ENCODE measurements around the gene TMTC2.

TMTC2 gene

DNA sequence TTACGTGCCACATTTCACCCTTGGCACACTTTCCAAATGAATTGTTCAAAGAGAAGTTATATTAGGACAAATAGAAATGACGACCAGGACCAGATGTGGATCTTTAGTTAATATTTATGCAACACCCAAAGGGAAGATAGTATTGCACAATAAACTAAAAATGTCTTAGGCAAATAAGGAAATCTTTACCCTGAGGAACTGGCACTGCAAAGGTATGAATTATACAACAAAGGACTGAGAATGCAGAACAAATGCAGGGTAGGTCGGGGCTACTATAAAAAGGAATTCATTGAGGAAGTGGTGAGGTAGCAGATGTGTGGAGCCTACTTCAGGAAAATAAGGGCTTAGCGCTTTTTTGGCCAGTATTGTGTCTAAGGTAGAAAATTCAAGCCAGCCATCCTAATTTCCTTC, 3.9 kb upstream of the TMTC2 start:
- no peak for FAIRE-seq

DNA sequence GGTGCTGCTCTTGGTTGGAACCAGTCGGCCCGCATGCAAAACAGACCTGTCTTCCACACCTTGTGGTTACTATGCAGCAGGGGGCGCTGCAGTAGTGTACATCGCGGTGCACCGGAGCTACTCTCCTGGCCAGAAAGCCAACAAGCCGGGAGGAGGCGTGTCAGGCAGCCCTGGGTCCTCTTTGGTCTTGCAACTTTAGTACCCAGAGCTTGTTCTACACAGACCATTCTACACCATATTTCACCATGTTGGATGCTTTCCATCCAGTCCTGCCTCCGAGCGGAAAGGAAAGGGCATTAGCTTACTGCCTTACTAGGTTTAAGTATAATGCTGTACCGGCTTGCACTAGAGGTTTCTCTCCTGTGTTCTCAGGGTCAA, 927 bp upstream of the TMTC2 start:
- no peak for FAIRE-seq

DNA sequence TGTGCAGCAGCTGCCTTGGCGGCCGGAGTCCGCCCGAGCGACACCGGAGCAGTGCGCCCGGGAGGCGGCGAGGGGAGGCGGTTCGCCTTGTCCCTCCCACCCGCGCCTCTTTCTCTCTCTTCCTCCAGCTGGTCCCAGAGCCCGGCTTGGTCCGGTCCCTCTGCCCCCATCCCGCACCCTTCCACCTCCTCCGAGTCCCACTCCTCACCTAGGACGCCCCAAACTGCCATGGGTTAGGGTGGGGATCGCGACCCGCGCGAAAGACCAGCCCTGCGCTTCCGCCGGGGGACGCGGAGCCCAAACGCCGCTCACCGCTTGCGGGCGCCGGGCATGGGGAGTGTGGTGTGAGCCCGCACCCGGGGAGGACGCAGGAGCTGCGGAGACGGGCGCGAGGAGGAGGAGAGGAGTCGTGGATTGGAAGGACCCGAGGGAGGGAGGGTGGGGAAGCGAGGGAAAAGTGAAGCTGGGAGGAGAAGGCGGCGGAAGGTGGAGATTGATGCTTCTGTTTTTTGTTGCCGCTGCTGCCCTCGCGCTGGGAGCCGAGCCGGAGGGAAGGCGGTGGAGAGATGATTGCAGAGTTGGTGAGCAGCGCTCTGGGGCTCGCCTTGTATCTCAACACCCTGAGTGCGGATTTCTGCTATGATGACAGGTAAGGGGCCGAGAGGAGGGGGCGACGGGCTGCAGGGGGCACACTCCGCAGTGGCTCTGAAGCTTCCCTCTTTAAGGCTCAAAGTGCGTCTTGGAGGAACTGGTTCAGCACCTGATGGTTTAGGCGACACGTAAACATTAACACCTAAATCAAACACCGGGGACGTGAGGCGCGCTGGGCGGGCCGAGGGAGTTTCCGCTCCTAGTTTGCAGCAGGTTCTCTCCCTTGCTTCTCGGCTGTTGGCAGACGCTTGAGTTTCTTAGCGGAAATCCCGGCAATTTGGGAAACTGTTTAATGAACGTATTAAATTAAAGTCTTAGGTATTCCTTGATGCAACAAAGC, 610 bp downstream of the TMTC2 start:
- no peak for FAIRE-seq

DNA sequence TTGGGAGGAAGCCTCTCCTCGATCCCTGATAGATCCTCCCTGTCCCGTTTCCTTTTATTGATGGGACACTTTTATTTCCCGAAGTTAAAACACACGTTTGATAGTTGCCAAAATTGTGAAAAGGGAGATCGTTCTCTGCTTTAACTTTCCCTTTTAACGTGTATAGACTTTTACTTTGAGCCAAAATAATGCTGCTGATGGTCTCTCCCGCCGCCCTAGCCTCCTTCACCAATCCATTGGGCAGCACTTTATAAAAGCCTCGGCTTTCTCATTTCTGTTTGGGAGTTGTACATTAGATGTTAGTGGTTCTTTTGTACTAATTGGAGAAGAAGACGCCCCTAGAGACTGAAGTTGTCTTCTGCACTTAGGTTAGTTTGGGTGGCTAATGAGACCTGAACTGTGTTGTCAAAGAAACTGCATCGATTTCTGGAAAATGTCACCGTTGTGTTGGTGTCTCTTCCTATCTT, 1.4 kb downstream of the TMTC2 start:
- no peak for FAIRE-seq

DNA sequence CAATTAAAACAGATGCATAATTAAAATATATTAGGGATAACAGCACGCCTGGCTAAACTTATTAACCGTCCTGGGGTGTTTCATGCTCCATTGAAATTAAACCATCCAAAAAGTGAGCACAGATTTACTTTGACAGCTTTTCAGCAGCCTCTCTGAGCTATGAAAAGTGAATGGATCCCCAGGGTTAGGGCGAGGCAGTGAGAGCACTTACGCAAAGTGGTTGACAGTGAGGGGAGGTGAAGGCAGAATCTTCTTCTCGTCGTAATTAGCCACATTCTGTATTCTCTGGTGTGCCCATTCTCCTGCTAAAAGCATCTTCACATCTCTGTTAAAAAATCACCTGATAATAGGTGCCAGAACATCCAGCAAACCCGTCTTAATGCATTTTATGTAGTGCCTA, 1.9 kb downstream of the TMTC2 start:
- FAIRE-seq, result no peak

DNA sequence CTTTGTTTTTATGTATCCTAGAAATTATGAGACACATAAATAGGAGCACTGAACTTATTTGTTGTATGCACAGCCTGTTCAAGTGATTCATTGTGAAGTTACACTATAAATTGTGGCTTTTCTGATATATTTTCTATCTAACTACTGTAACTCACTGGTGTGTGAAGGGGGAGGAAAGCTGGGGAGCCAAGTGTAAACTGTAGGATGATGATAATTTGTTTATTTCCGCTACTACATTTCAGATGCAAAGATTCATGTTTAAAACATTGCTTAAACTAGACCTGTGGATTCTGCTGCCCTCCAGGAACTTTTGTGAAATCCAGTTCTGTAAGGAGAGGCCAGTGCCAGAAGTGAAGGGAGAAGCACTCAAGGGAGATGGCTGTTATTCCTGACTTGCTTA, 3.3 kb downstream of the TMTC2 start:
- no peak for FAIRE-seq

DNA sequence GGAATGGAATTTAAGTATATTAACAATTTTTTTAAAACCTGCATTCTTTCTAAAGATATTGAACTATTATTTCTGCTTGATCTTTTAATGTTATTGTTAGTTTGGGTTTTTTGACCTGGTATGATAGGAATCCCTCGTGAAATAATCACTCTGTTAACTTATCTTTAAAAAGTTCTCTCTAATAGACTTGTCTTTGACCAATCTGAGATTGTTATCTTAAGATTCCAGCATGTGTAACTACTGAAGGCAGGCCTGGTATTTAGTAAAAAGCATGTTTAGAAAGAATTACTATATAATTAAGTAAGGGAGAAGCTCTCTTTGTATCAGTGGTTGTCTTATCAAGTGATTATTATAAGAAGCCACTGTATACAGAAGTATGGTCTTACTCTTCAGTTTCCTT, 4.8 kb downstream of the TMTC2 start:
- no peak for FAIRE-seq

DNA sequence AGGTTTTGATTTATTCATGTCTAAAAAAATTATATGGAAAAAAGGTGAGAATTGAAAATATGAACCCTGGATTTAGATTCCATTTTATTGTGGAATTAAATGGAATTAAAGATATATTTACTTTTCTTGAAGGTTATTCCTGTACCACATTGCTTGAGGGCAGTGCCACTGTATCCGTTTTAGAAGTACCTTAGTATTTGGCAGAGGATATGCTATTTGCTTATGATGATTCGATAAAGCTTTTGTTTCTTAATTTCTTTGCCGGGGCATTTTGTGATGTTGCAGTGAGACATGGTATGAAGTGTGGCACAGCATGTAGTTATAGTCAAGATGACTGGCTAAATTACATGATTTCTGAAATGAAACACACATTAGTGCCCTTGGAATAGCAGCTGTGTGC, 7.6 kb downstream of the TMTC2 start:
- FAIRE-seq, result no peak

DNA sequence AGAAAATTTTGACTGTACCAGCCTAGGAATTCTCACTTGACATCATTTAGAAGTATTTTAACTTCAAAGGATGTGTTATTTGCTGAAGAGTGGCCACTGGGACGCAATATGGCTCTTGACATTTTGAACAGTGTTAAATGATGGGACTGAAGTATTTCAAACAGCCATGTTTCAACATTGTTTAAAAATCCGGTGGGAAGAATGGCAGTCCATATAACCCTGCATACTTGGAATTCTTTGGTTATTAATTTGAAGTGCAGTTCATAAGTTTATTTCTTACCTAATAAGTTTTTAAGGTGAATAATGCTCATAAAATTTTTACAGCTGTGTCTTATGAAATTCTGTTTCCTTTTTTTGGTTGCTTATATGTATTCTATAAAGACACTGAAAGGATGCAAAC, 8.3 kb downstream of the TMTC2 start:
- no peak for FAIRE-seq

DNA sequence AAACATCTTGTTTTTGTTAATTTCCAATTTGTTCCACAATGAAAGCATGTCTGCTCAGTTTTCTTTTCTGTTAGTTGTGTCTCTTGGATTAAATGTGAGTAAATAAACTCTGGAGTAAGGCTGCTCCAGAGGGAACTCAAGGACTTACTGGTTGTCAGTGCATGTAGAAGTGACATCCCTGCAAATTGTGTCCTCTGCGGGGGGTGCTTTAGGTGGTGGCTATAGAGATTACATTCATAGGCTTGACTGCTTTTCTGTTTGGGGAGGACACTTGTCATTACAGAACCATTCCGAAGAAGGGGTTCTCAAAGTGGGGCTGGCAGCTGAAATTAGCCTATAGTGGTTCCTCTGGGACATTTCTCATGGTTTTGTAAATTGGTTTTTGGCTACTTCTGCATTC, 8.8 kb downstream of the TMTC2 start:
- no peak for FAIRE-seq

DNA sequence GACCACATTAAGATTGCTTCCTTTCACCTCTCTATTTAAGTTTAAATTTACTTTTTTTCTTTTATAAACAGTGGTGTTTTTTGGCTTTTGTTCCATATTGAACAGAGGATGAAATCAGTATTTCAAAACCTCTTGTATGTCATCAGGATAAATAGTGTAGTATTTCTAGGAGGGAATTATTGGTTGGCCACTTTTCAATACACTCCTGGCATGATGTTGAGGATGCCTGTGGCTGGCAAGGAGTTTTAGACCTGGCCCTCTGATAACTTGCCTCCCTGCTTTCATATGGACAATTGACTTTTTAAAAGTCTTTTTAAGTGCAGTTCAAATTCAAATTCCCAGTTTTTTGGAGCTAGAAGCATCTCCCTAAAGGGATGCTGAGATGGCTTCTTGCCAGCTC, 9.8 kb downstream of the TMTC2 start:
- FAIRE-seq, result no peak

DNA sequence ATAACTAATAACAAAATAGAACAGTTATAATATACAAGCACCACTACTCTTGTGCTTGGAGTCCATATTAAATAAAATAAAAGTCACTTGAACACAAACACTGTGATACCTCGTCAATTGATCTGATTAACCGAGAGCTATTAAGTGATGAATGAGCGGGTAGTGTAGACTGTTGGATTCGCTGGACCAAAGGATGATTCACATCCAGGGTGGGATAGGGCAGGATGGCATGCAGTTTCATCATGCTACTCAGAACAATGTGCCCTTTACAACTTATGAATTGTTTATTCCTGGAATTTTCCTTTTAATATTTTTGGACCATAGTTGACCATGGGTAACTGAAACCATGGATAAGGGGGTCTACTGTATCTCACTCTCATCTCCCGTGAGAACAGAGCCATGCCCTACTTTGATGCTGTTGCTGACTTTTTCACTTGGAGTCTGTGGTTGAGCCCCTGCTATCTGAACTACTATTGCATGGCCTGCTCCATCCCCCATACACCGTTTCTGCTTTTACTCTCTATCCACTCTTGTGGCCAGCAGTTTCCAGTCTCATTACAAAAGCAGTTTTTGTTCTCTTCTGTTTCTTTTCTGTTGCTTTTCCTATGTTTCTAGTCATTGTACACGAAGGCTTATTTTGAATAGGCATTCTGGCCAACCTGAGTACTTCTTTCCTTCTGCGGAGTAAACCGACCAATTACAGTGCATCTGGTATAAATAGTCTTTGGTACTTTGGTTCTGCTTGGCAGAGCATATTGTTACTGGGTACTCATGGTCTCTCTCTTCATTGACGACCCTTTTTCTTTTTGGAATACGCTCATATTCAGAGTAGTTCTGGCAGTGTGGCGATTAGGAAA, 12.2 kb downstream of the TMTC2 start:
- no peak for FAIRE-seq

DNA sequence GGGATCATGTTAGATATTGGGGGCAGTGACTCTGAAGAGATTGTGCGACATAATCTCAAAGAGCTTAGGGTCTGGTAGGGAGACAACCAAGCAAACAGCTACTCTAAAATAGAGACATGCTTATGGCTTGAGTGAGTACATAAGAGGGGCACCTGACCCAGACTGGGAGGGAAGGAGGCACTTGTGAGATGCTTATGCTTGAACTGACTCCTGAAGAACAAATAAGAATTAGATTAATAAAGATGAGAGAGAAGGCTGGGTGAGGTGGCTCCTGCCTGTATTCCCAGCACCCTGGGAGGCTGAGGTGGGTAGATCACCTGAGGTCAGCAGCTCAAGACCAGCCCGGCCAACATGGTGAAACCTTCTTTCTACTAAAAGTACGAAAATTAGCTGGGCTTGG, 19.1 kb downstream of the TMTC2 start:
- FAIRE-seq, result no peak

DNA sequence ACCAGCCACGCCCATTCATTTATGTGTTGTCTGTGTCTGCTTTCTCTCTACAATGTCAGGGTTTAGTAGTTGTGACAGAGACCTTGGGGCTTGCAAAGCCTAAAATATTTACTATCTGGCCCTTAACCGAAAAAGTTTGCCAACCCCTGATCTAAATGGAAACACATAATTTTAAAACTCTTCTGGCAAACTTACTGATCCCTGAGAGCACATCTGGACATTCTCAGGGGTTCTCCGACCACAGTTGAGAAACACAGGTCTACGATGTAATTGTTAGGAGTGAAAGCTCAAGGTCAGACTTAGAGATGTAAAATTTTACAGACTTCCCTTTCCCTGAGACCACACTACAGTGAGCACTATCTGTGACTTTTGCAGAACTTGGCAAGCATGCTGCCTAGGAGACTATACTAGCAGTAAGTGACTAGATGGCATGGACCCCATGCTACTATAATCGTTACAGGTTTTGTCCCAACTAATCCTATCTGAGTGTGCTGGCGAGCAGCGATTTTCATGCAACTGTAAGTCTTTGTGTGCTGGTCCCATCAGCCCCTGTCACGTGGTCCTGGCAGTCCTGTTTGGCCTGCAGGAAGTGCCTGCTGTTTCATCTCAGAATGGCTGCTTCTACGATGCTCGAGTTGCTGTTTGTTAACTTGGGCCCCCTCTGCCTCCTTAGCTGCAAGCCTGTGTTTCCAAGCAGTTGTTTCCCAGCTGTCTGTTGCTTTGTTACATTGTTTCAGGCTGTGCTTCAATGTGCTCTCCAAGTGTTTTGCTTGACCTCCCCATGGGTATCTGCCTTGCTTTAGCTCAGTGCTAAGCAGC, 21.6 kb downstream of the TMTC2 start:
- no peak for FAIRE-seq

DNA sequence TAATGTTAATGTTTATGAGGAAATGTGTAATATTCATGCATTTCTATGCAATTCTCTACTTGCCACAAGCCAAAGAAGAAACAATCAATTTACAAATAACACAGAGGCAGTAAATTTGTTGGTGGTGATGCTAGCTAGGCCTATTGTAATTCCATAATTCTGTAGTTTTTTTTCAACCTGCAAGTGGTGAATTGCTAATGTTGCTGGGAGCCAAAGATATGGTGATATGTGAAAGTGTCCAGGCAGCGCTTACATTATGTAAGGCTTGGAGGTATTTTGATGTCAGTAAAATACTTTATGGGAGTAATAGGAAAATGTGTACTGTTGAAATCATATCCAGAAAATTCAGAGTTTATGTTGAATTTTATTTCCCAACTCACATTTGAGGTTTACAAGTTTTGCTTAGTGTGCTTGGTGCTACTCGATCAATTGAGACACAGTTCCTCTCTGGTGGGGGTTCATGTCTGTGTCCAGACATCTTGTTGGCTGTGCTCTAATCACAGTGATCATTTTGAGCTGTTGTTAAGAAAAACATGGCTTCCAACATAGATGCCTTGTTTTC, 23.2 kb downstream of the TMTC2 start:
- FAIRE-seq, result no peak

DNA sequence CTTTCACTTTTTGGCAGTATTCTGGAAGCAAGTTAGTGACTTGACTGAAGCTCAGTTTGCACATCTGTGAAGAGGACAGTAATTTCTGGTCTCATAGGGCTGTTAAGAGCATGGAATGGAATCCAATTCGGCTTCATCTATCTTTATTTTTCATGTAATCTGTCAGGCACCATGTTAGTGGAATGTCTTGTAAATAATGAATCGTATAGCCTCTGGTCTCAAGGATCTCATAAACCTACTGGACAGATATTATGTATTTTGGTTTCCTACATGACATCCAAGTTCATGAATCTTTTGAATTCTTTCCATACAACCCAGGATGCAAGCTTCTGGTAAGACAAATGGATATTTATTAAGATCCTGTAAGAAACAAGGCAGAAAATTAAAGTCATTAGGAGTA, 24.0 kb downstream of the TMTC2 start:
- no peak for FAIRE-seq

DNA sequence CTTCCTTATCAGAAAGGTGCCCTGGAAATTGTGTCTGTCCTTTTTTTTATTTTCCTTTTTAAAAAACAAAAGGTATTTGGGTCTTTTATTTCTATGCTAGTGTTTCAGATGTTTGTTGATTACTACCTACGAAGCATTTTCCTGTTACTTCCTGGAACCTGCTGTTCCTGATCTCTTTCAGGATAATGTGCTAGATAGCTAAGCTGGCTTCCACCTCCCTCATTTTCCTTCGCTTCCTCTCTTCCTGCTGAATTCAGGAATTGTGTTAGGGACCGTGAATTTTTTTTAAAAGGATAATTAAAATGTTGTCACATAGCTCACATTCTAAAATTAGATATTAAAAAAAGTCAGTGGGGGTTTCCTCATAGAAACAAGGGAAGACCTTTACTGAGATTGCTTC, 27.7 kb downstream of the TMTC2 start:
- no peak for FAIRE-seq

DNA sequence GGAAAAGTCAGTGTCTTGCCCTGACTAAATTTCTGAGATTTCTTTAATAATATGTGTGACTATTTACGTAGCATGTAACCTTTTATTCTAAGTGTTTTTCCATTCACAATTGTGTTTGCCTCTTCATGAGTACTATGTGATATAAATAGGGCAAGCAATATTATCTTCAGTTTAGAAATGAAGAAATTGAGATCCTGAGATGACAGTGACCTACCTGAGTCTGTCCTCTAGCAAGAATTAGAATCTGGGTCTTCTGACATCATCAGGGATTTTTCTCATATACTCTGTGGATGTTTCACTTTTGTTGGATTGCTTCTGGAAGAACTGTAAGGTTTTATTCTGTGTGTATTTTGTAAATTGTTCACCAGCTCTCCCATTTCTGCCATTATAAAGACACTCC, 35.0 kb downstream of the TMTC2 start:
- FAIRE-seq, result no peak

DNA sequence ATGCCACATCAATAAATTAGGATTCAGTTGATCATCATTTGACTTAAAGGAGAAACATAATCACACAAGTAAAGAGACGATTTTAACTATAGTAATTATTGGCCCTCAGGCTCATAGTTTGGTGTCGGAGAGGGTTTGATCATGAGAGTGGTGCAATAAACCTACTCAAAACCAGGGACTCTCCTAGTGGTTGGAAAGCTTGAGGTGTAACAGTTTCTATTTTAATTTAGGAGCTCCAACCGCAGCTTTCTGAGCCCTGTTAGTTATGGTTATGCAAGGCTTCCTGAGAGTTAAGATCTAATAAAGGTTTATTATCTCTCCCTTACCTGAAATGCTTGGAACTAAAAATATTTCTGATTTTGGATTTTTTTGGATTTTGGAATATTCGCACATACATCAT, 36.4 kb downstream of the TMTC2 start:
- FAIRE-seq, result no peak

DNA sequence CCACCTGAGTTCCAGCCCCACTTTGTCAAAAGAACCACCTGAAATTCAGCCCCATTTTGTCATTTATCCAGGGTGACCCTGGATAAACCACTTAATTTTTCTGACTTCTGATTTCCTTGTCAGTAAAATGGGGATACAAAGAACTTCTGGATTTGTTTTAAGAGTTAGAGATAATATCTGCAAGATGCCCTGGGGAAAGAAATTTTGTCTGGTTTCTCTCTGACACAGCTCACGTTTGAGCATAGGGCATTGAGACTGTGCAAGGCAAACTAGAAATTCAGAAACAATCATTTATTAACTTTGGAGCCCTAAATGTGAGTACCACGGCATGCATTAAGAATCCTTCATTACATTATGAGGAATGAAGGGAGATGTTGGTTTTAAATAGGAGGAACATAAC, 37.2 kb downstream of the TMTC2 start:
- FAIRE-seq, result no peak

DNA sequence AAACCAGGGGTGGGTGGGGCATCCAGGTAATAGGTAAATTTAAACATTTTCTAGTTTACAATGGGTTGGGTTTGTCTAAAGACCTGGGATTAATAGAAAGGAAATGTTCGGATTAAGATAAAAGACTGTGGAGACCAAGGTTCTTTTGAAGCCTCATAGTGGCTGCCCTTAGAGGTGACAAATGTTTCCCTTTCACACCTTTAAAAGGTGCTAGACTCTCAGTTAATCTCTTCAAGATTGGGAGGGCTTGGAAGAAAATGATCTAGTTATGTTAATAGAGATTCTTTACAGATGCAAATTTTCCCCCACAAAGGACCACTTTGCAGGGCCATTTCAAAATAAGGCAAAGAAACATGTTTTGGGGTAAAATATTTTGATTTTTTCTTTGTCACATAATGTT, 39.0 kb downstream of the TMTC2 start:
- FAIRE-seq, result no peak

DNA sequence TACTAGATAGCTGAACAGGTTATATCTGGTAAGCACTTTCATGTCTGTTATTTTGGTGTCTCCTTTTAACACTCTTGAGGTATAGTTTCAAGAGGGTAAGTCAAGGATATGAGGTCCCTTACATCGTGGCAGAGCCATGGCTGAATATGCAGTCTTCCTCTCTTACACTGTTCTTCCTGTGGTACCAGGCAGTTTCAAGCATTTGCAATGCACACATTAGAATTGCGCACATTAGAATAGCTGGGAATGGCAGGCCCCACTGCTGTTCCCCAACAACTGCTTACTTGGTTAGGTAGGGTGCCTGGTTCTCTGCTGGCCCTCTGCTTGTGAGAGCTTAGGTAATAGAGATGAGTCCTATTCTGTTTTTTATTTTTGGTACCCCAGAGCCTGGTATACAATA, 41.2 kb downstream of the TMTC2 start:
- no peak for FAIRE-seq

DNA sequence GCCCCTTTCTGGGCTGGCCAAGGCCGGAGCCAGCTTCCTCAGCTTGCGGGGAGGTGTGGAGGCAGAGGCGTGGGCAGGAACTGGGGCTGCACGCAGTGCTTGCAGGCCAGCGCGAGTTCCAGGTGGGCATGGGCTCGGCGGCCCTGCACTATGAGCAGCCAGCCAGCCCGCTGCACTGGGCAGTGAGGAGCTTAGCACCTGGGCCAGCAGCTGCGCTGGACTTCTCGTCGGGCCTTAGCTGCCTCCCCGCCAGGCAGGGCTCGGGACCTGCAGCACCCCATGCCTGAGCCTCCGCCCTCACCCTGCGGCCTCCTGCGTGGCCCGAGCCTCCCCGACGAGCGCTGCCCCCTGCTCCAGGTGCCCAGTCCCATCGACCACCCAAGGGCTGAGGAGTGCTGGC, 42.0 kb downstream of the TMTC2 start:
- no peak for FAIRE-seq
